Smooth muscle cell (in vitro differentiated cells): ENCODE results near the gene SERPINA9. TPM values are rescaled to one million over a fixed set of nuclear protein-coding genes. Genes with fewer than 3 reads are reported as not detected.
A peak's percentile ranks its signal among the peaks of the same experiment; 100 is the strongest.

ENCODE experiments used
- DNase-seq: peaks from one replicate; lab custom pipeline; 2025; ENCODE audit not compliant: unreplicated experiment; lab: John Stamatoyannopoulos, UW
- H2AFZ ChIP-seq: fragments of 200-600 bp; sonication (generic); 2 replicates; pipeline ENCODE4 v1.6.0; 2016; ENCODE audit warnings: antibody characterized with exemption, low read depth, mild to moderate bottlenecking
- H3F3A ChIP-seq: fragments of 200-600 bp; sonication (generic); 2 replicates; pipeline ENCODE4 v1.6.0; 2017; ENCODE audit warnings: antibody characterized with exemption, low read depth
- H3K27ac ChIP-seq: fragments of 200-600 bp; sonication (generic); 2 replicates; pipeline ENCODE4 v1.5.1; 2016; ENCODE audit warnings: low read depth, mild to moderate bottlenecking
- H3K27me3 ChIP-seq: fragments of 200-600 bp; sonication (generic); 2 replicates; pipeline ENCODE4 v1.6.1; 2016; ENCODE audit warnings: low read depth, mild to moderate bottlenecking
- H3K36me3 ChIP-seq: fragments of 200-600 bp; sonication (generic); 2 replicates; pipeline ENCODE4 v1.5.1; 2016; ENCODE audit warnings: low read depth
- H3K4me1 ChIP-seq: fragments of 200-600 bp; sonication (generic); 2 replicates; pipeline ENCODE4 v1.5.1; 2016; ENCODE audit warnings: low read depth
- H3K4me2 ChIP-seq: fragments of 200-600 bp; sonication (generic); 2 replicates; pipeline ENCODE4 v1.6.0; 2016; ENCODE audit warnings: mild to moderate bottlenecking
- H3K4me3 ChIP-seq: fragments of 200-600 bp; sonication (generic); 2 replicates; pipeline ENCODE4 v1.5.1; 2016; ENCODE audit warnings: mild to moderate bottlenecking
- H3K79me2 ChIP-seq: fragments of 200-600 bp; sonication (generic); 2 replicates; pipeline ENCODE4 v1.6.0; 2016; ENCODE audit warnings: low read depth, mild to moderate bottlenecking
- H3K9ac ChIP-seq: fragments of 200-600 bp; sonication (generic); 2 replicates; pipeline ENCODE4 v1.6.0; 2016; ENCODE audit warnings: low read depth
- H3K9me3 ChIP-seq: fragments of 200-600 bp; sonication (generic); replicated peaks from 2 replicates; pipeline ENCODE4 v1.5.1; 2016; ENCODE audit warnings: low read depth
- H4K20me1 ChIP-seq: fragments of 200-600 bp; sonication (generic); 2 replicates; pipeline ENCODE4 v1.6.0; 2016; ENCODE audit warnings: low read depth
- WGBS: methylation state at CpG from one replicate; pipeline ENCODE4 v1.1.7; 2016; ENCODE audit warnings: low lambda C conversion rate; 5-methylcytosine and 5-hydroxymethylcytosine counted together
- polyA plus RNA-seq: library from polyadenylated mRNA; unstranded; fragments of >200 nt; fragmentation: Nextera tagmentation; extraction: Ambion mirVana; gene quantifications from 2 replicates; pipeline ENCODE4 v1.2.1, GENCODE V29; 2016
- total RNA-seq: library from RNA; depleted of rRNA; stranded (reverse); fragments of >200 nt; gene quantifications from 2 replicates; pipeline ENCODE4 v1.2.3, GENCODE V29; 2014
- TF ChIP-seq, protein P1 (sequence below): fragments of 200-600 bp; sonication (generic); IDR thresholded peaks from 2 replicates; pipeline ENCODE4 v1.5.1; 2017; ENCODE audit warnings: borderline replicate concordance, mild to moderate bottlenecking, antibody characterized with exemption; ENCODE audit not compliant: insufficient read depth, poor library complexity, severe bottlenecking

SERPINA9 gene
- total and polyA plus RNA-seq, 2 experiments from 2014 or later, result not detected

DNA sequence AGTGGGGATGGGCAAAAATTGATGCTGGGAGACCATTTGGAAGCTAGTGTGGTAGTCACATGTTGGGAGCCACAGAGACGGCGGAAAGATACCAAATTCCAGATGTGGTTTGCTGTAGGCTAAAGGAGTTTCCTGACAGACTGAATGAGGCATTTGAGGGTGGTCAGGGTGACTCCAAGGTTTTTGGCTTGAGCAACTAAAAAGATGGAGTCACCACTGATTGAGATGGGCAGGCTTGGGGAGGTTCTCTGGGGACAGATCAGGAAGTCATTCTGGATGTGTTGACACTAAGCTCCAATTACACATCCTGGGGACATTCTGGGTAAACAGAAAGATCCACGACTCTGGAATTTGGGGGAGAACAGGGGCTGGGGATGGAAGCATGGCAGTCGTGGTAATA lies 15.5 kb upstream of the SERPINA9 start:
- Histone ChIP-seq H3K4me2 (no peak overlapping the region), H3K36me3 (no peaks in the 10 kb centered on the region), H3K9ac (no peak overlapping the region), H2AFZ (no peak overlapping the region), H3K4me1 (no peaks in the 10 kb centered on the region), H3K27me3 (peaks cover 12% of the 10 kb centered on the region), H3K4me3 (no peak overlapping the region), H3K9me3 (no peaks in the 10 kb centered on the region), H3F3A (no peaks in the 10 kb centered on the region), H4K20me1 (no peaks in the 10 kb centered on the region), H3K27ac (no peak overlapping the region), H3K79me2 (no peaks in the 10 kb centered on the region)
- 71% methylated on average over 4 of the region's 4 CpGs for WGBS
- DNase-seq, result no peak
- TF ChIP-seq, protein P1, sequence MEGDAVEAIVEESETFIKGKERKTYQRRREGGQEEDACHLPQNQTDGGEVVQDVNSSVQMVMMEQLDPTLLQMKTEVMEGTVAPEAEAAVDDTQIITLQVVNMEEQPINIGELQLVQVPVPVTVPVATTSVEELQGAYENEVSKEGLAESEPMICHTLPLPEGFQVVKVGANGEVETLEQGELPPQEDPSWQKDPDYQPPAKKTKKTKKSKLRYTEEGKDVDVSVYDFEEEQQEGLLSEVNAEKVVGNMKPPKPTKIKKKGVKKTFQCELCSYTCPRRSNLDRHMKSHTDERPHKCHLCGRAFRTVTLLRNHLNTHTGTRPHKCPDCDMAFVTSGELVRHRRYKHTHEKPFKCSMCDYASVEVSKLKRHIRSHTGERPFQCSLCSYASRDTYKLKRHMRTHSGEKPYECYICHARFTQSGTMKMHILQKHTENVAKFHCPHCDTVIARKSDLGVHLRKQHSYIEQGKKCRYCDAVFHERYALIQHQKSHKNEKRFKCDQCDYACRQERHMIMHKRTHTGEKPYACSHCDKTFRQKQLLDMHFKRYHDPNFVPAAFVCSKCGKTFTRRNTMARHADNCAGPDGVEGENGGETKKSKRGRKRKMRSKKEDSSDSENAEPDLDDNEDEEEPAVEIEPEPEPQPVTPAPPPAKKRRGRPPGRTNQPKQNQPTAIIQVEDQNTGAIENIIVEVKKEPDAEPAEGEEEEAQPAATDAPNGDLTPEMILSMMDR, result no peak

DNA sequence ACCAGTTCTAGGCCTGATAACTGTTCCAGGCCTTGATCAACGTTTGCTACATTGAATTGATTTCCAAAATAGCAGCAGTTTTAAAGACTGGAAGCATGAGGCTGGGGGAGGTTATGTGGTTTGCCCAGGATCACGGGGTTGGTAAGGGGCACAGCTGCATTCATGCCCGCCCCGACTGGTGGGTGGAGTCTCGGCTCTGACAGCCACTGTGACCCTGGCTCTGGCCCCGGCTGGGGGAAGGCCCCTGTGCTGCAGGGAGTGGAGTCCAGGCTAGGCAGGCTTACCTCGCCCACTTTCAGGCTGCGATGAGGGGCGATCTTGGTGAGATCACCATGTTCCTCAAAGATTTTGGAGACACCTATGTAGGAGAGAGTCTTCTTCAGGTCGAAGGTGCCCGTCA lies 13.3 kb upstream of the SERPINA9 start:
- H3K9me3 ChIP-seq, result no peaks in the 10 kb centered on the region
- peaks cover 9% of the 10 kb centered on the region for H3K27me3 ChIP-seq
- H4K20me1 ChIP-seq, result no peaks in the 10 kb centered on the region
- H3K4me1 ChIP-seq, result no peaks in the 10 kb centered on the region
- 85% methylated on average over 11 of the region's 11 CpGs for WGBS
- H3K4me3 ChIP-seq, result no peak overlapping the region
- TF ChIP-seq, protein P1, result no peak
- DNase-seq, result no peak
- H3K9ac ChIP-seq, result no peak overlapping the region
- H3K36me3 ChIP-seq, result no peaks in the 10 kb centered on the region
- H3K79me2 ChIP-seq, result no peaks in the 10 kb centered on the region
- H3K27ac ChIP-seq, result no peak overlapping the region
- no peak overlapping the region for H2AFZ ChIP-seq
- no peak overlapping the region for H3K4me2 ChIP-seq
- H3F3A ChIP-seq, result no peaks in the 10 kb centered on the region

DNA sequence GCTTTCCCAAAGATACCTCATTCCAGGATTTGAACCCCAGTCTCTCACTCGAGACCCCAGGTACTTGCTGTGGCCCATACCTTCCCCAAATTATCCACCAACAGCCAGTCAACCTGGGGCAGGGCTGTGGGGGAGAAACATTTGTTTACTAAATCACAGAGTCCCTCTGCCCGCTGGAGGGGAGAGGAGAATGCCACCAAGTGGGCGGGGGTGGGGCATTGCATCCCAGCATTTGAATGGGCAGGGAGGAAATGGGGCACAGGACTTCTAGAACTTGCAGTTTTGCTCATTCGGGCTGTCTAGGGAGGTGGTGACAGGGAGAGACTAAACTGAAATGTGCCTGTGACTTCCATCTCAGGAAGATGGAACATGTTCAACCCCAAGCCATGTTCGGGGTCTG lies 10.9 kb upstream of the SERPINA9 start:
- no peak for DNase-seq
- no peaks in the 10 kb centered on the region for H3K4me1 ChIP-seq
- TF ChIP-seq, protein P1, result no peak
- no peak overlapping the region for H3K9ac ChIP-seq
- H3K9me3 ChIP-seq, result no peaks in the 10 kb centered on the region
- no peak overlapping the region for H2AFZ ChIP-seq
- H3K4me2 ChIP-seq, result peak overlapping the region; percentile 76
- H3K36me3 ChIP-seq, result no peaks in the 10 kb centered on the region
- H3K27ac ChIP-seq, result no peak overlapping the region
- H3K4me3 ChIP-seq, result peak overlapping the region; percentile 20
- no peaks in the 10 kb centered on the region for H4K20me1 ChIP-seq
- H3F3A ChIP-seq, result no peaks in the 10 kb centered on the region
- WGBS, result 39% methylated on average over 5 of the region's 5 CpGs
- H3K27me3 ChIP-seq, result peaks cover 9% of the 10 kb centered on the region
- H3K79me2 ChIP-seq, result no peaks in the 10 kb centered on the region
